Parathyroid adenoma (tissue), 2 donors: ENCODE data around the gene GATC.

Experiments used
- H2AFZ ChIP-seq: fragments of 300-600 bp; sonication (generic); one replicate; pipeline ENCODE4 v1.7.0; 2017; ENCODE audit warnings: antibody characterized with exemption, mild to moderate bottlenecking
- H3K27ac ChIP-seq: fragments of 300-600 bp; sonication (generic); one replicate; pipeline ENCODE4 v1.7.0; 2017
- H3K27me3 ChIP-seq: fragments of 300-600 bp; sonication (generic); one replicate; pipeline ENCODE4 v1.7.0; 2017; ENCODE audit warnings: low read length; ENCODE audit not compliant: control insufficient read depth, insufficient read depth
- H3K36me3 ChIP-seq: fragments of 300-600 bp; sonication (generic); one replicate; pipeline ENCODE4 v1.7.0; 2017; ENCODE audit warnings: low read length; ENCODE audit not compliant: control insufficient read depth, insufficient read depth
- H3K4me1 ChIP-seq: fragments of 300-600 bp; sonication (generic); one replicate; pipeline ENCODE4 v1.7.0; 2017; ENCODE audit warnings: control low read depth
- H3K4me2 ChIP-seq: fragments of 300-600 bp; sonication (generic); one replicate; pipeline ENCODE4 v1.7.0; 2017; ENCODE audit warnings: low read length
- H3K4me3 ChIP-seq: fragments of 300-600 bp; sonication (generic); one replicate; pipeline ENCODE4 v1.7.0; 2017; ENCODE audit warnings: low read depth, low read length
- H3K79me2 ChIP-seq: fragments of 300-600 bp; sonication (generic); one replicate; pipeline ENCODE4 v1.7.0; 2017; ENCODE audit warnings: control low read depth
- H3K9ac ChIP-seq: fragments of 300-600 bp; sonication (generic); one replicate; pipeline ENCODE4 v1.7.0; 2017; ENCODE audit warnings: mild to moderate bottlenecking
- H3K9me3 ChIP-seq: fragments of 300-600 bp; sonication (generic); one replicate; pipeline ENCODE4 v1.7.0; 2017; ENCODE audit warnings: low read length; ENCODE audit not compliant: control insufficient read depth
- TF ChIP-seq, protein P1 (sequence below): fragments of 300-600 bp; sonication (generic); IDR thresholded peaks from one replicate; pipeline ENCODE4 v1.7.0; 2017; ENCODE audit warnings: antibody characterized with exemption, mild to moderate bottlenecking
- donor health status: primary hyperparathyroidism.

GATC gene

DNA sequence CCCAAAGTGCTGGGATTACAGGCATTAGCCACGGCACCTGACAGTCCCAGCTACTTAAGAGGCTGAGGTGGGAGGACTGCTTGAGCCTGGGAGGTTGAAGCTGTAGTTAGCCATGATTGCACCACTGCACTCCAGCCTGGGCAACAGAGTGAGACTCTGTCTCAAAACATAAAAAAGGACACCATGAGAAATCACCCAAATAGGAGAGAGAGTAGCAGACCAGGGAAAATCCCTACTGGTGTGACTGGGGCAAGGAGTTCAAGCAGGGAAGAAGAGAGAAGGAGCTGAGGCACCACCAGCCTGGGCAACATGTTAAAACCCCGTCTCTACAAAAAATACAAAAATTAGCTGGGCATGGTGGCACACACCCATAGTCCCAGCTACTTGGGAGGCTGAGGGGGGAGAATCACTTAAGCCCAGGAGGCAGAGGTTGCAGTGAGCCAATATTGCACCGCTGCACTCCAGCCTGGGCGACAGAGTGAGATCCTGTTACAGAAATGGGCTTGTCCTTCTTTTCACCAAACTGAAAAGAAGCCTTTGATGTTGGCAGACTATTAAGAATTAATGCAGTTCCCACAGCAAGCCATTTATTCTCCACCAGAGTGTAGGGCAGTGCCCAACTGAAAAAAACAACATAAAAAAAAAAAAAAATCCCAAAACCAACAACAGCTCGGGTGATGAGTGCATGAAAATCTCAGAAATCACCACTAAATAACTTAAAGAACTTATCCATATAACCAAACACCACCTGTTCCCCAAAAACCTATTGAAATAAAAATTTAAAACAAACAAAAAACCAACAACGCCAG lies 27.8 kb downstream of the GATC start:
- Histone ChIP-seq H3K27ac (no peak overlapping the region), H3K36me3 (no peaks in the 10 kb centered on the region), H3K4me3 (no peak overlapping the region)

DNA sequence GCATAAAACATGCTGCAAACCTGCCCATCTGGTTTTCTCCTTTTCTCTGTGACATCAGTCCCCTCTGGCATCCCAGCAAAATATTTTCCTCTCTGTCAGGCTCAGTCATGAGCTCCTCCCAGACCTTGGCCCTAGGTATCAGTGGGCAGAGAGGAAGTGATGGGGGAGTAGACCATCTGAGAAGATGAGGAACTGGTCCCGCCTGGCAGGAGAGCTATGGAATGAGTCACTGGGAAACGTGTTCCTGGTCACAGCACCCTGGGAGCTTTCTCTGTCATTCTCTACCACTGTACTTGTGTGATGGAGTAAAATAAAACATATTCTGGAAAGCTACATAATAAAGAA lies 28.3 kb downstream of the GATC start:
- Histone ChIP-seq H3K4me1 (no peaks in the 10 kb centered on the region), H3K9me3 (no peaks in the 10 kb centered on the region), H3K79me2 (peaks cover 10% of the 10 kb centered on the region), H3K9ac (no peak overlapping the region), H3K4me2 (no peak overlapping the region), H3K27ac (no peak overlapping the region), H2AFZ (no peak overlapping the region), H3K4me3 (no peak overlapping the region), H3K36me3 (no peaks in the 10 kb centered on the region), H3K27me3 (no peaks in the 10 kb centered on the region)
- TF ChIP-seq, protein P1, sequence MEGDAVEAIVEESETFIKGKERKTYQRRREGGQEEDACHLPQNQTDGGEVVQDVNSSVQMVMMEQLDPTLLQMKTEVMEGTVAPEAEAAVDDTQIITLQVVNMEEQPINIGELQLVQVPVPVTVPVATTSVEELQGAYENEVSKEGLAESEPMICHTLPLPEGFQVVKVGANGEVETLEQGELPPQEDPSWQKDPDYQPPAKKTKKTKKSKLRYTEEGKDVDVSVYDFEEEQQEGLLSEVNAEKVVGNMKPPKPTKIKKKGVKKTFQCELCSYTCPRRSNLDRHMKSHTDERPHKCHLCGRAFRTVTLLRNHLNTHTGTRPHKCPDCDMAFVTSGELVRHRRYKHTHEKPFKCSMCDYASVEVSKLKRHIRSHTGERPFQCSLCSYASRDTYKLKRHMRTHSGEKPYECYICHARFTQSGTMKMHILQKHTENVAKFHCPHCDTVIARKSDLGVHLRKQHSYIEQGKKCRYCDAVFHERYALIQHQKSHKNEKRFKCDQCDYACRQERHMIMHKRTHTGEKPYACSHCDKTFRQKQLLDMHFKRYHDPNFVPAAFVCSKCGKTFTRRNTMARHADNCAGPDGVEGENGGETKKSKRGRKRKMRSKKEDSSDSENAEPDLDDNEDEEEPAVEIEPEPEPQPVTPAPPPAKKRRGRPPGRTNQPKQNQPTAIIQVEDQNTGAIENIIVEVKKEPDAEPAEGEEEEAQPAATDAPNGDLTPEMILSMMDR, result no peak

More for the DNA sequence above, 27.8 kb downstream of the GATC start:
- Histone ChIP-seq H3K4me2 (no peak overlapping the region), H3K4me1 (no peaks in the 10 kb centered on the region), H2AFZ (no peak overlapping the region), H3K27me3 (no peaks in the 10 kb centered on the region), H3K9me3 (no peaks in the 10 kb centered on the region), H3K9ac (no peak overlapping the region), H3K79me2 (peaks cover 10% of the 10 kb centered on the region)
- TF ChIP-seq, protein P1, result no peak

DNA sequence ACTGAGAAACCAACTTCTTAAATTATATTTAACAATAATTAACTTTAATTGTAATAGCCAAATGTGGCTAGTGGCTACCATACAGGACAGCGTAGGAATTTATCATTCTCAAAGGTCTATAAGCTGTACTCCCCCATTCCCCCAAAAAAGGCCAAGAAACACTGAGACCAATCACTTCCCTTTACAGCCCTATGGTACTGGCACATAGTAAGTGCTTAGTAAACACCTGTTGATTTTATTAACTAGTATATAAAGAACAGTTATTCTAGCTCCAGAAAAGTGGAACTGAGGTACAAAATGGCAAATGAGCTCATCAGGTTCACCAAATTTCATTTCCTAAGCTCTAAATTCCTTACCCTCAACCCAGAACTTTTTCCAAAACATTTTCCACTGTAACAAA lies 29.4 kb downstream of the GATC start:
- H3K9me3 ChIP-seq, result no peaks in the 10 kb centered on the region
- H3K79me2 ChIP-seq, result peaks cover 4% of the 10 kb centered on the region
- H3K27ac ChIP-seq, result no peak overlapping the region
- H3K36me3 ChIP-seq, result no peaks in the 10 kb centered on the region
- H3K4me1 ChIP-seq, result no peaks in the 10 kb centered on the region
- no peak overlapping the region for H3K9ac ChIP-seq
- no peak overlapping the region for H2AFZ ChIP-seq
- H3K4me2 ChIP-seq, result no peak overlapping the region
- TF ChIP-seq, protein P1, result no peak
- H3K4me3 ChIP-seq, result no peak overlapping the region
- H3K27me3 ChIP-seq, result no peaks in the 10 kb centered on the region

DNA sequence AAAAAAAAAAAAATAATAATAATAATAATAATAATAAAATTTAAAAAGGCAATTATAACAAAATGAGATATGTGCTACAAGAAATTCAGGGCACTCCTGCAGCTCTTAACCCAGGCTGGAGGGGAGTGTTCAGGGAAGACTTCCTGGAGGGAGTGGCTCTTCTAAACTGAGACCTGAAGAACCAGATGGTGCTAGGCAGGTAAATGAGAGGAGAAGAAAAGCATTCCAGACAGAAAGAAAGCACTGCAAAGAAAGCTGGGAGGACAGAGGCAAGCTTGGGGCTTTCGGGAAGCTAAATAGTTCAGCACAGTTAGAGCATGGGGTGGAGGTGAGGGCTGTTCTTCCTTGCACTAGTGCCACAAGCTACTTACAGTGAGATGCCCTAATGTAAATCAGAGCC lies 33.2 kb downstream of the GATC start:
- Histone ChIP-seq H2AFZ (no peak overlapping the region), H3K9me3 (no peaks in the 10 kb centered on the region), H3K4me2 (no peak overlapping the region), H3K27me3 (no peaks in the 10 kb centered on the region), H3K79me2 (peaks cover 6% of the 10 kb centered on the region), H3K4me1 (no peaks in the 10 kb centered on the region), H3K4me3 (no peak overlapping the region), H3K36me3 (no peaks in the 10 kb centered on the region), H3K9ac (no peak overlapping the region), H3K27ac (no peak overlapping the region)
- TF ChIP-seq, protein P1, result no peak

DNA sequence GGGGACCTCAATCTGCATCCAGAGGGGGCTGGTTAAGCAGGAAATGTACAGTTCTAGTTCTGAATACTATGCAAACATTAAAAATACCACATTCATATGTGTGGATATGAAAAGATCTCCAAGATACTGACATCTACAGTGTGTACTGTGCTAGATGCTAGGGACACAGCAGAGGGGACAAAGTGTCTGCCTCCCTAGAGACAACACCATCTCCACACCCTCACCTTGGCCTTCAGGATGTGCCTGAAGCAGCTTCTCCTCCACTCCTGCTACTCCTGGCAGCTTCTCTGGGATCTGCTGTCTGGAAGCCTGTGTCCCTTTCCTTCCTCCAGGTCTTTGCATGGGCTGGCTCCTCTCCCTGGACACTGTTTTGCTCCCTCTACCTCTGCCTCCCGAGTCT lies 34.0 kb downstream of the GATC start:
- Histone ChIP-seq H3K79me2 (peaks cover 6% of the 10 kb centered on the region), H3K4me2 (no peak overlapping the region), H3K9me3 (no peaks in the 10 kb centered on the region), H3K4me3 (no peak overlapping the region), H3K9ac (no peak overlapping the region), H3K27ac (no peak overlapping the region), H2AFZ (no peak overlapping the region), H3K36me3 (no peaks in the 10 kb centered on the region), H3K4me1 (no peaks in the 10 kb centered on the region), H3K27me3 (no peaks in the 10 kb centered on the region)
- TF ChIP-seq, protein P1, result no peak
